GM12878 (cell line): ENCODE measurements around the gene MT4. TPM values are rescaled to one million over a fixed set of nuclear protein-coding genes. Genes with fewer than 3 reads are reported as not detected.

Source experiments
- ATAC-seq: fragments of 200-7000 bp; cut with Tn5 transposase; 3 replicates; pipeline ENCODE4 v1.9.1; 2020; ENCODE audit warnings: mild to moderate bottlenecking, moderate library complexity
- BruUV-seq: library from RNA; stranded (reverse); fragments of 400-500 nt; replicated peaks from 2 replicates; lab custom pipeline; 2021; lab: Mats Ljungman, UMichigan
- CTCF ChIA-PET: fragments of 300-600 bp; sonication (Branson Sonifier 250); formaldehyde crosslinking; extraction: SDS; loops from one replicate; lab custom pipeline; 2021; ENCODE audit warnings: inconsistent platforms; lab: Yijun Ruan, JAX
- POLR2A ChIA-PET: fragments of 350-600 bp; formaldehyde crosslinking; extraction: SDS; loops from one replicate; lab custom pipeline; 2021; ENCODE audit warnings: inconsistent platforms; lab: Charles Lee
- RAD21 ChIA-PET: fragments of 300-600 bp; sonication (Branson Sonifier 250); formaldehyde crosslinking; loops from one replicate; lab custom pipeline; 2023; ENCODE audit warnings: antibody characterized with exemption; ENCODE audit not compliant: unreplicated experiment; lab: Charles Lee
- SMC1A ChIA-PET: fragments of 300-600 bp; sonication (Branson Sonifier 250); formaldehyde crosslinking; loops from one replicate; lab custom pipeline; 2023; ENCODE audit not compliant: unreplicated experiment, uncharacterized antibody; lab: Charles Lee
- DNase-seq: peaks from one replicate; pipeline ENCODE4 v3.0.0-alpha.2; 2011; ENCODE audit warnings: low read depth, low spot score
- FAIRE-seq: peaks from 3 replicates; lab custom pipeline; 2011; peaks lifted over from hg19 to GRCh38; lab: Jason Lieb, UNC
- H2AFZ ChIP-seq: 2 replicates; pipeline ENCODE4 v1.6.0; 2011; ENCODE audit warnings: low read depth, low read length, control low read depth; ENCODE audit not compliant: control insufficient read depth
- H3K27ac ChIP-seq: 2 replicates; pipeline ENCODE4 v1.5.1; 2011; ENCODE audit warnings: control low read depth; ENCODE audit not compliant: control insufficient read depth, insufficient read depth
- H3K27me3 ChIP-seq, 2 experiments: replicated peaks in 1 of 2; 2 replicates each; pipeline versions ENCODE4 v1.6.0 to v1.6.1; 2011; ENCODE audit warnings: low read length in 1 of 2; ENCODE audit not compliant: control insufficient read depth in 2 of 2, insufficient read depth in 2 of 2
- H3K36me3 ChIP-seq, 2 experiments: 2 replicates each; pipeline ENCODE4 v1.5.1; 2011; ENCODE audit warnings: low read length in 1 of 2; ENCODE audit not compliant: control insufficient read depth in 2 of 2, insufficient read depth in 2 of 2
- H3K4me1 ChIP-seq: 2 replicates; pipeline ENCODE4 v1.6.1; 2011; ENCODE audit warnings: mild to moderate bottlenecking, low read length, moderate library complexity, mixed read lengths; ENCODE audit not compliant: control insufficient read depth, insufficient read depth
- H3K4me2 ChIP-seq: 2 replicates; pipeline ENCODE4 v1.6.0; 2011; ENCODE audit warnings: control low read depth; ENCODE audit not compliant: control insufficient read depth, insufficient read depth
- H3K4me3 ChIP-seq: fragments of 200-600 bp; sonication (generic); 2 replicates; pipeline ENCODE4 v1.5.1; 2016
- H3K79me2 ChIP-seq: 2 replicates; pipeline ENCODE4 v1.6.0; 2011; ENCODE audit warnings: low read length; ENCODE audit not compliant: control insufficient read depth, insufficient read depth
- H3K9ac ChIP-seq: 2 replicates; pipeline ENCODE4 v1.8.0; 2011; ENCODE audit warnings: low read length, control low read depth, mixed read lengths; ENCODE audit not compliant: control insufficient read depth, insufficient read depth
- H3K9me3 ChIP-seq: replicated peaks from 3 replicates; pipeline ENCODE4 v1.5.1; 2011; ENCODE audit warnings: mild to moderate bottlenecking, low read length; ENCODE audit not compliant: control insufficient read depth, insufficient read depth
- H4K20me1 ChIP-seq: 2 replicates; pipeline ENCODE4 v1.6.0; 2011; ENCODE audit not compliant: control insufficient read depth, insufficient read depth
- ETV6 ChIP-seq, 2 experiments: fragments of 450-650 bp in 1 of 2; IDR thresholded peaks in 1 of 2; conservative IDR thresholded peaks in 1 of 2; 2 replicates each; pipeline ENCODE4 v1.6.1; 2014; ENCODE audit warnings: antibody characterized with exemption in 1 of 2, borderline replicate concordance in 1 of 2, low read depth in 1 of 2, mild to moderate bottlenecking in 1 of 2, moderate library complexity in 1 of 2
- HCFC1 ChIP-seq: fragments of 150-350 bp; IDR thresholded peaks from 2 replicates; pipeline ENCODE4 v1.6.1; 2014; ENCODE audit warnings: low read length
- PAX8 ChIP-seq: fragments of 450-650 bp; IDR thresholded peaks from 2 replicates; pipeline ENCODE4 v1.6.1; 2017; ENCODE audit warnings: mild to moderate bottlenecking, moderate library complexity
- POLR2A ChIP-seq: IDR thresholded peaks from 2 replicates; pipeline ENCODE4 v1.6.1; 2011; ENCODE audit warnings: low read depth, mild to moderate bottlenecking, low read length
- TAF1 ChIP-seq: IDR thresholded peaks from 2 replicates; pipeline ENCODE4 v1.6.1; 2011; ENCODE audit warnings: mild to moderate bottlenecking, low read depth, low read length, borderline replicate concordance
- WGBS: methylation state at CpG from one replicate; pipeline ENCODE4 v1.1.6; 2016; ENCODE audit warnings: low lambda C conversion rate; ENCODE audit not compliant: insufficient replicate concordance, insufficient coverage; ENCODE audit errors: missing lambda C conversion rate; 5-methylcytosine and 5-hydroxymethylcytosine counted together
- in situ Hi-C: fragments of 300-500 bp; cut with MboI; formaldehyde crosslinking; loops from 9 replicates; pipeline ENCODE4 v1.14.3; 2018; ENCODE audit warnings: mixed read lengths
- intact Hi-C: fragments of 100-400 bp; cut with micrococcal nuclease; formaldehyde crosslinking; loops from one replicate; pipeline ENCODE4 v1.14.2; 2022; ENCODE audit not compliant: unreplicated experiment
- polyA plus RNA-seq, 11 experiments: library from polyadenylated mRNA; depleted of rRNA in 4 of 11; unstranded in 6 of 11; stranded (reverse) in 5 of 11; fragments of >200 nt; fragmentation: Nextera tagmentation in 4 of 11; fragmentation: Illumina TruSeq in 1 of 11; extraction: Ambion mirVana in 4 of 11; extraction: Trizol in 1 of 11; gene quantifications; 1 replicate in 1 of 11; 2 replicates in 10 of 11; pipeline versions ENCODE4 v1.2.1 to v1.2.3, GENCODE V29; 2011 to 2016; ENCODE audit warnings: inconsistent platforms in 2 of 11, missing spikeins in 2 of 11, low read depth in 1 of 11
- total RNA-seq, 4 experiments: library from RNA; depleted of rRNA in 3 of 4; stranded (reverse); fragments of >200 nt in 3 of 4; fragmentation: Illumina TruSeq in 1 of 4; extraction: Trizol in 1 of 4; gene quantifications; 2 replicates each; pipeline versions ENCODE4 v1.2.1 to v1.2.3, GENCODE V29; 2013 to 2021
- TF ChIP-seq, protein P1 (sequence below): fragments of 450-650 bp; formaldehyde crosslinking; IDR thresholded peaks from 2 replicates; pipeline ENCODE4 v1.4.0; 2020; ENCODE audit warnings: mild to moderate bottlenecking, moderate library complexity

Gene MT4
- total and polyA plus RNA-seq, 10 of the 15 experiments (the other 5 are each of a cell fraction or from before 2014, with no cell fraction given): not detected

DNA sequence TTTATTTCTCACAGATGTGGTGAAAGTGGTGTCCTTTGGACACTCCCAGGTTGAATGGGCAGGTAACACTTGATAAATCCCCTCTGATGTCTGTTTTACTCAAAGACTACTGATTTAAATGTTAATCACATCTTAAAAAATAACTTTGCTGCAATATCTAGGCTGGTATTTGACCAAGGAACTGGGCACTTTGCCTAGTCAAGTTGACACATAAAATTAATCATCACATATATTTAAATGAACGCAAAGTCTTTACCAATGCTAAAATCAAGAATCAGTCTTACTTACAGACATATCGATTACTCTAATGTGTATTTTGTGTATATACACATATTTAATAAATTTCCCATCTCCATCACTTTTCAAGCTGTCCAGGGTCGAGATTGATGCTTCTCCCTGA, 50.5 kb downstream of the MT4 start:
- ATAC-seq: no peak
- no TSS peak for BruUV-seq
- ChIA-PET SMC1A (no interaction called here), CTCF (interaction anchor here (1.3 to 1.5 kb wide), 2 partner anchors 15 to 86 kb away, joined by 3 to 4 read pairs; no protein-coding TSS in a partner anchor), POLR2A (no interaction called here), RAD21 (no interaction called here)
- no peak overlapping the region for H3K27ac ChIP-seq
- no peaks in the 10 kb centered on the region for H3K9me3 ChIP-seq
- no peak for TF ChIP-seq POLR2A
- no peak for TF ChIP-seq PAX8
- no peak for TF ChIP-seq ETV6 (conservative IDR thresholded peaks at IDR 0.05 in 1 of 2, IDR thresholded peaks at IDR 0.05 in 1 of 2; ENCODE audit: borderline replicate concordance in 1 of 2, low read depth in 1 of 2)
- no peak for TF ChIP-seq HCFC1
- no peak for TF ChIP-seq TAF1
- TF ChIP-seq, protein P1, sequence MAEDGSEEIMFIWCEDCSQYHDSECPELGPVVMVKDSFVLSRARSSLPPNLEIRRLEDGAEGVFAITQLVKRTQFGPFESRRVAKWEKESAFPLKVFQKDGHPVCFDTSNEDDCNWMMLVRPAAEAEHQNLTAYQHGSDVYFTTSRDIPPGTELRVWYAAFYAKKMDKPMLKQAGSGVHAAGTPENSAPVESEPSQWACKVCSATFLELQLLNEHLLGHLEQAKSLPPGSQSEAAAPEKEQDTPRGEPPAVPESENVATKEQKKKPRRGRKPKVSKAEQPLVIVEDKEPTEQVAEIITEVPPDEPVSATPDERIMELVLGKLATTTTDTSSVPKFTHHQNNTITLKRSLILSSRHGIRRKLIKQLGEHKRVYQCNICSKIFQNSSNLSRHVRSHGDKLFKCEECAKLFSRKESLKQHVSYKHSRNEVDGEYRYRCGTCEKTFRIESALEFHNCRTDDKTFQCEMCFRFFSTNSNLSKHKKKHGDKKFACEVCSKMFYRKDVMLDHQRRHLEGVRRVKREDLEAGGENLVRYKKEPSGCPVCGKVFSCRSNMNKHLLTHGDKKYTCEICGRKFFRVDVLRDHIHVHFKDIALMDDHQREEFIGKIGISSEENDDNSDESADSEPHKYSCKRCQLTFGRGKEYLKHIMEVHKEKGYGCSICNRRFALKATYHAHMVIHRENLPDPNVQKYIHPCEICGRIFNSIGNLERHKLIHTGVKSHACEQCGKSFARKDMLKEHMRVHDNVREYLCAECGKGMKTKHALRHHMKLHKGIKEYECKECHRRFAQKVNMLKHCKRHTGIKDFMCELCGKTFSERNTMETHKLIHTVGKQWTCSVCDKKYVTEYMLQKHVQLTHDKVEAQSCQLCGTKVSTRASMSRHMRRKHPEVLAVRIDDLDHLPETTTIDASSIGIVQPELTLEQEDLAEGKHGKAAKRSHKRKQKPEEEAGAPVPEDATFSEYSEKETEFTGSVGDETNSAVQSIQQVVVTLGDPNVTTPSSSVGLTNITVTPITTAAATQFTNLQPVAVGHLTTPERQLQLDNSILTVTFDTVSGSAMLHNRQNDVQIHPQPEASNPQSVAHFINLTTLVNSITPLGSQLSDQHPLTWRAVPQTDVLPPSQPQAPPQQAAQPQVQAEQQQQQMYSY (CRISPR knock-in tag): no peak
- WGBS: 15% methylated on average over 3 of the region's 3 CpGs
- in situ Hi-C loops (no loop called here), intact Hi-C loops (no loop called here)
- no peak overlapping the region for H3K9ac ChIP-seq
- H3K27me3 ChIP-seq: peaks cover 0 to 5% of the 10 kb centered on the region in 2 experiments; a peak in 2 of 4 replicates
- no peaks in the 10 kb centered on the region for H3K36me3 ChIP-seq
- H4K20me1 ChIP-seq: no peaks in the 10 kb centered on the region
- H3K4me1 ChIP-seq: peaks cover 15% of the 10 kb centered on the region
- H3K79me2 ChIP-seq: no peaks in the 10 kb centered on the region
- no peak overlapping the region for H2AFZ ChIP-seq
- no peak for FAIRE-seq
- no peak for DNase-seq
- no peak overlapping the region for H3K4me3 ChIP-seq
- H3K4me2 ChIP-seq: no peak overlapping the region
